G401.6 (cell line): Measurements from ENCODE around the gene EEPD1.
"Not testable (repeated sequence)": the region's sequence is repeated elsewhere in the genome, so short reads cannot be mapped to it uniquely, and the experiment has no call there.

ENCODE experiments used
- FAIRE-seq: peaks from 2 replicates; lab custom pipeline; 2012; peaks lifted over from hg19 to GRCh38; lab: Jason Lieb, UNC

Gene EEPD1

DNA sequence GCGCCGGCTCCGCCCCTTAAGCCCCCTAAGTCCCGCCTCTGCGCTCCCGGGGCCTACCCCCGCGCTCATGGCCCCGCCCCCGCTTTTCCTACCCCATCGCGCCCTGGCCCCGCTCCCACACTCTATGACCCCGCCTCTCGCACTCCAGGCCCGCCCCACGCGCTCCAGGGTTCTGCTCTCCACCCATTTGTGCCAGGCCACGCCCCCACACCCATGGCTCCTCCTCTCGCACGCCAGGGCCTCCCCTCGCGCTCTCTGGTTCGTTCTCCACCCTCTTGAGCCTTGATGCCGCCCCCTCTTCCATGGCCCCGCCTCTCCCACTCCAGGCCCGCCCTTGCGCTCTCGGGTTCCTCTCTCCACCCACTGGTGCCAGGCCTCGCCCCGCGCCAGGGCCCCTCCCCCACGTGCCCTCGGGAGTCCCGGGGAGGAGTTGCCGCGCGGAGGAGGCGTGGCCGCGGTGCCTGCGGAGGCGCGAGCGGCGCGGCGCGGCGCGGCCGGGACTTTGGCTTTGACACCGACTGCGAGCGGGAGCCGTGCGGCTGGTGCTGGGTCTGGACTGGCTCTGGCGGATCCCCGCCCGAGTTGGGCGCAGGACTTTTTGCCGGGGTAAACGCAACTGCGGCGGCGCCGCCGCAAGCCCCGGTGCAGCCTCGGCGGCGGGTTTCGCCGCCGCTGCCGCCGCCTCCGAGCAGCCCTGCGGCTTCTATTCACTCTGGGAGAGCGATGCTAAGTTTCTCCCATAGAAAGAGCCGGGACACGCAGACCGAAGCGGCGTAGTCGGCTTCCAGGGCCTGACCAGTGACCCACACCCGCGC is at the start of gene EEPD1:
EEPD1 (plus strand) TSS at position 499 of the 815 bp plus-strand sequence. CDS start 1,071 bp downstream, outside the sequence.
- FAIRE-seq, result peak; percentile 99

DNA sequence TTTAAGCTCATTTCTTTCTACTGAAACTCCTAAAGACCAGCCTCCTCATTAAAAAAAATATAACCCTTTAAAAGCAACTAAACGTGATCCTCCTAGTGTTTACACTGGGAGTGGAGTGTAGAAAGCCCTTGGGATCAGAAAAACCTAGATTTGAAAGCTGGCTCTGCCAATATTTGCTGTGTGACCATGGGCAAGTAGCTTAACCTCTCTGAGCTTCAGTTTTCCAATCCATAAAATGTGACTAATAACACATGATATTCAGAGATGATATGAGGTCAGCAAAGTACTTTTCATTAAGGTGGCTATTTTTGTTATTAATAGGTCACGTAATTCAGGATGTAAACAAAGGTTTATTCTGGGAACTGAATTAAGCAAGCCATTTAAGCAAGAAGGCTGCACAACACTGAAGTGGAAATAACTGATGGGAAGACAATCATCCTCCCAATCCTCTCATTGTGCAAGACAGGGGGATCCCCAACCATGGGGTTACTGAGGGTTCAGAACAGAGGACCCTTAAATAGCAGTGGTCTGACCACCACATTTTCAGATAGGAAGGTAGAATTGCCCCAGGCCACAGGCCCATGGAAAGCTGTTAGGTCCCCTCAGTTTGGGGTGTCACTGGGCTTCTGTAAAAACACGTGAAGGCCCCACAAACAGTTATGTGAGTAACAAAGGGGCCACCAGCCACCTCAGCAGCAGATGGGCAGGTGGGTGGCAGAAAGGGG is 49.1 kb upstream of the EEPD1 start:
- FAIRE-seq, result no peak

DNA sequence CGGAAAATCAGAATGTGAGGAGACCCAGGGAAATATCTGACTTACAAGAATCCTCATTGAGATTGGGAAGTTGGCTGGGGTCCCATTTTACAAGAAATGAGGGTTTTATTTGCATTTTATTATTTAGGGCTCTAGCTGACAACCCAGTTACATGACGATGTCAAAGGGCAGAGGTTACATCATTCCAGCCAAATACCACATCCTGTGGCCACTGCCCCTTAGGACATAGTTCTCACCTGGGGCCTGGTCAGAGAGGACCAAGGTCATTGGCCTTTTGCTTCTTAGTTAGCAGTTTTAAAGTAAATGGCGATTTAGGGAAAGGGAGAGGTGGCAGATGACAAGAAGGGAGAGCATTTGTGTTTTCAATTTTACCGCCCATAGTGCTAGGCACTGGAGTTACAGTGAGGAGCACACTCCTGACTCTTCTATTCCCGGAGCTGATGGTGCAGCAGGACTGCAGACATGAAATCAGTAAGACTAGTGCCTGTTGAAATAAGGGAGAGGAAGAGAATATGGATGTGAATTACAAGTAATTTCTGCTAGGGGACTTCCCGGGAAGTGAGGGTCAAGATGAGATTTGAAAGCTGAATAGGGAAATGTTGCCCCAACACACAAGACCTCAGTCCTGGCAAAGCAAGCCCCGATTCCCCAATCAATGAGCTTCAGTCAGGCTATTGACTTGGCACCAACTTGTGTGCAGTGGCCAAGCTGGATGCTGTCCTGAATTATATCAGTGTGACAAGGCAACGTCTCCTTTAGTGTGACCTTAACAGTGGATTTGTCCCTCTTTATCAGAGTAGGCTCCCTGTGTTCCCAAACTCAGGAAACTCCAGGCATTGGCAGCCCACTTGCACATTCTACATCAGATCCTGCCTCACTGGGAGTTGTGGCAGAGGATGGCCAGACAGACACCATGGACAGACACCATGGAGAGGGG is 45.8 kb upstream of the EEPD1 start:
- not testable (repeated sequence) for FAIRE-seq

DNA sequence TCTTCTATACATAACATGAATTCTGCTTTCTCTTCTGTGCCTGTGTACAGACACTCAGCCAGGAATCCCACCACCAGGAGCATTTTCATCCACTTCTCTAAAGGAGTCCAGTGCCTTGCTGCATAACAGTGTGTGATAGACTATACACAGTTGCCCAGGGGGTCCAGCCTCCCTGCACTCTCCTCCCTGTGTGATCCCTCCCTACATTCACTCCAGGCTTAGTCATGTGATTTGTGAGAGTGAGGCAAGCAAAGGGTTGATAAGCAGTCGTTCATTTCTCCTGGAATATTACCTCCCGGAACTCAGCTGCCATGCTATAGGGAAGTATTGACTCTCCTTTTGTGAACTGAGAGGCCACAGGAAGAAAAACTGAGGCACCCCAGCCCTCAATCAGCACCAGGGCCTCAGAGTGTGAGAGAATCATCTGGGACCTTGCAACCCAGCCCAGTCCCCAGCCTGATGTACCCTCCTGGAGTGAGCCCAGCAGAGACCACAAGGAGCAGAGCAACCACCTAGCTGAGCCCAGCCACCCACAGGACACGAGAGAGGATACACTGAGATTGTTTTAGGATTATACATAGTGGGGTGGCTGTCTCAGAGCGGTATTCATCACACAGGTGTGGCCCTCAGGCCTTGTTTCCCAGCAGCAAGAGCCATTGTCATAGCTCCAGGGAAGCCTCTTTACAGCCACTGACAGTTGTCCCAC is 45.0 kb upstream of the EEPD1 start:
- no peak for FAIRE-seq

DNA sequence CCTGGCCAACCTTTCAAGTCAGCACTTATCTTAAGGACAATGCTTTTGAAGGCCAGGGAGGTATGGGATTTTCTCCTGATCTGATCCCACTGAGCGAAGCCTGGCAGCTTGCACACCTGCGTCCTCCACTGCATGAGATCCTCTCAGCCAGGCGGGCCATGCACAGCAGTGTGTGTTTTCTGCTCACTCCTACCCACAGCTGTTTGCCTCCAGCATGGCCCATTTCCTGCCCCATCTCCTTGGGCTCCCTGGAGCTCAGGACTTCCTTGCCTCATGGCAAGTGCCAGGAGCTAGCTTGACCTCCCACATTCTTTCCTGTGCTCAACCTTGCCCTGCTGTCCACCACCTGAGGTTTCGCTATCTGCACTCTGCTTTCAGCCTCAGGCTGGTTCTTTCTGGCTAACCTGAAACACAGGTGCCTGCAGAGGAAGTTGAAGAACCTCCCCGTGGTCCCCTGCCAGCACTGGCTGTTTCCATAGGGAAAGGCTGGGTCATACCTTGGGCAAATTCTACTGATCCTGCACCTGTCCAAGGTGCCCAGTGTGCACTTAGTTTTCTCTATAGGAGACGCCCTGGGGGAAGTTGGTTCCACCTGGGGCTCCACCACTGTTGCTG is 43.9 kb upstream of the EEPD1 start:
- no peak for FAIRE-seq

DNA sequence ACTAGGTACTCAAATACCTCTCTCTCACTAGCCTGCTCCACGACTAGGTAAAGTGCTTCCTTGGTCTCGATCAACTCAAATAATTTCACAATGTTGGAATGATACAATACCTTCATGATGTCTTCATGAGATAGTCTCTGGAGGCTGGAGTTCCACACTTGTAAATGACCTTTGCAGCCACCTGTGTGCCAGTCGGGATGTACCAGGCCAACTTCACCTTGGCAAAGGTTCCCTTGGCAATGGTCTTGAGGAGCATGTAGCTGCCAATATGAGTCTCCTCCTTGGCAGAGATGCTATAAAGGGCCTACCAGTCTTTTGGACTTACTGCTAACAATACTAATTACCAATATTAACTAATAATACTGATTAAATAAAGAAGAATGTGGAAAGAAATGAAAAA is 42.5 kb upstream of the EEPD1 start:
- FAIRE-seq, result no peak

DNA sequence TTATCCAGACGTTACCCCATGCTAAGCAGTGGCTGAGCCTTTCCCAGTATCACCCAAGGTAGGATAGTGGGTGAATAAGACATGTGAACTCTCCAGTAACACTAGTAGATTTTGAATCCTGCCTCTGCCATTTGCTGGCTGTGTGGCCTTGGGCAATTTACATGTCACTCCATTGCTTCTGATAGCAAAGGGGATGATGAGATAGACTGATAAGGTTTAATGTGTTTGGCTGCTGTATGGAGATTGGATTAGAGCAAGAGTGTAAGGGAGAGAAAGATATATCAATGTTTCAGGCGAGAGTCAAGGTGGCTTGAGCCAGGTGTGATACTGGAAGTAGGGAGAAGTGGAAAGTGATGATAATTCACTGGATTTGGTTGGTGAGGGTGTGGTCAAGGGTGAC is 40.1 kb upstream of the EEPD1 start:
- FAIRE-seq, result no peak

DNA sequence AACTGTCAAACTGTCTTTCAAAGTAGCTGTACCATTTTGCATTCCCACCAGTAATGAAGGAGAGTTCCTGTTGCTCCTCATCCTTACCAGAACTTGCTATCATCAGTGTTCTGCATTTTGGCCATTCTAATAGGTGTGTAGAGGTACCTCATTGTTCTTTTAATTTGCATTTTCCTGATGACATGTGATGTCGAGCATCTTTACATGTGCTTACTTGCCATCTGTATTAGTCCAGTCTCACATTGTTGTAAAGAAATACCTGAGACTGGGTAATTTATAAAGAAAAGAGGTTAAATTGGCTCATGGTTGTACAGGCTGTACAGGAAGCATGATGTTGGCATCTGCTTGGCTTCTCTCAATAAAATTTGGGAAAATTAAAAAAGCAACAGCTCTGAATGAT is 38.7 kb upstream of the EEPD1 start:
- no peak for FAIRE-seq

DNA sequence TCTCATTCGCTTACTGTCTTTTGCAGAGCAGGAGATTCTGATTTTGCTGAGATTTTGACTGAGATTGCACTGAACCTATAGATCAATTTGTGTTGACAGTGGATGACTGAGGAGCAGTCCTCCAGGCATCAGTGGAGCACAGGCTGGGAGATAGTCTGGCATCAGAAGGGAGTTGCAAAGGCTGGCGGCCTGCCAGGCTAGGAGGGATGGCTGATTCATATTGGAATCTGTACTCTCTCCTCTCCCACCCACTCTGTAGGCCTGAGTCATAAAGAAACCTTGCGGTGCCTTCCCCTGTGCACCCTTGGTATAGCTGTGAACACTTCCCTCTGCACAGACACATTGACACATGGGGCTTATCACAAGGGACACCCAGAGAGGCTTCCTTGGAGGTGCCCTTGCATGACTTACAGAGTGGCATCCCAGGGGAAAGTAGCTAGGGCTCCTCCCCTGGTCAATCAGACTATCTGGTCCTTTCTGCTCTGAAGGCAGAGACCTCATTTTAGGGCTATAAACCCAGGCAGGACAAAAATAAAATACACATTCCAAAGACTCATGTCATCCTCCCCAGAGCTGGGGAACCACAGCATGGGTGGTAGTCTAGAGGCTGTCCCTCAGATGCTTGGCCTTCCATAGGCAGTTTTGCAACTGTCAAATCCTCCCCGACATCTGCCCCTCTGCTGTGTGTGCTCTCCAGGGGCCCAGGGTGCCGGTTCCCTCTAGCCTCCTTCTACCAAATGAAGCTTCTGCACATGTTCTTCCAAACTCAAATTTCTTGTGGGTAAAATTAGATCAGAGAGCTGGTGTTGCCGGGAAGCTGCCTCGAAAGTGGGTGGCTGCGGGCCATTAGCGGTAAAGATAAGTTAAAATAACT is 37.4 kb upstream of the EEPD1 start:
- no peak for FAIRE-seq

DNA sequence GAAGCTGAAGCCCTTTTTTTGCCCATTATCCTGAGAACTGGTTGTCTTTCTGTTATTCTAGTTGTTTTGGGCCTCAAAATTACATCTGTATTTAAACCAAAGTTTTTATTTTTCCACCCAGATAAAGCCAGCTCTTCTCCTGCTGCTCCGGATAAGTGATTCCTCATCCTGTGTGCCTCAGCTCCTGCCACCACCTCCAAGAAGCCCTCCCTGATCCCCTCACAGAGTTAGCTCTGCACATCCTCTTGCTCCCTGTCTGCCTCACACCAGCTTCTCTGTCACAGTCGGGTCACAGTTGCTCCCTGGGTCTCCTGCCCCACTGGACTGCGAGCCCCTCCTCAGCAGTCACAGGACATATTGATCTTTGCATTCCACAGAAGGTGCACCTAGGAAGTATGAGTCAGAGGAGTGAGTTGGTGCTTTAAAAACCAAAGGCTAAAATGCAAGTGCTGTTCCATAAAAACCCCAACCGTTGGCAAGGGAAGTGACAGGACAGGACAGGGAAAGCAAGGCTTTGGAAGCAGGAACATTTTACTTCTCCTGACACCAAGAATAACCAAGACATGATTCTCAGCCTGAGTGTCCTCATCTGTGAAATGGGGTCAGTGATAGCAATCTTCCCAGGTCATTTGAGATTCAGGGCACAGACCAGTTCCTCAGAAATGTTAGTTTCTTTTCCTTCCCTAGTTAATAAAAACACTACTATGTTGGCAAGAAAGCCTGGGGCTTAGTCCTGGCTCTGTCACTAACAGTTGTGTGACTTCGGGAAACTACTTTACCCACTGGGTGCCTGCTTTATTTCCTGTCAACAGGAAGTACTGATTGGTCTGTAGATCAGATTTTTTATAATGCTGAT is 36.5 kb upstream of the EEPD1 start:
- no peak for FAIRE-seq

DNA sequence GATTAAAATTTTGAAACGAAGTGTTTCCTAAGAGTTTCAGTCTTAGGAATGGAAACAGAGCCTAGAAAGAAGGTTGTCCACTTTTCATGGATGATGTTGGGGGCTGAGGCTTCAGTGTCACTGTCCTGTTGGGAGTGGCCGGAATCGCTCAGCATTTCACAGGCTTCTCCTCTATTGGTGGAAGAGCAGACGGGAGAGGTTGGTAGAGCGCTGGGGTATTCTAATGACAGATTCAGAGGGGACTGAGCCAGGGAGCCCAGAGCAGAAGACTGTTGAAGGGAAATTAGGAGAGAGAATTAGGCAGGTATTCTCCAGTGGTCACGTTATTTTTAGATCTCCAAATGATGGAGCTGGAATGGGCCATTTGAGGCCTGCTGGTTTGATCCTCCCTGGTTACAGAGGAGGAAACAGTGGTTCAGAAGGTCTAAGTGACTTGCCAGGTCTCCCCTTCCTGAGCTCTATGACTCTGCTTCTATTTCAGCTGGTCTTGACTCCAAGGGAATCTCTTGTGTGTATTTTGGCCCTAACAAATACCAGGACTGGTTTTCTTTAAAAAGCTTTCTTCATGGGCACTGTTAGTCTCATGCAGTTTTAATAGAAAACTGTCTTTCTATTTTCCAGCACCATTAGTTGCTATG is 35.7 kb upstream of the EEPD1 start:
- no peak for FAIRE-seq

DNA sequence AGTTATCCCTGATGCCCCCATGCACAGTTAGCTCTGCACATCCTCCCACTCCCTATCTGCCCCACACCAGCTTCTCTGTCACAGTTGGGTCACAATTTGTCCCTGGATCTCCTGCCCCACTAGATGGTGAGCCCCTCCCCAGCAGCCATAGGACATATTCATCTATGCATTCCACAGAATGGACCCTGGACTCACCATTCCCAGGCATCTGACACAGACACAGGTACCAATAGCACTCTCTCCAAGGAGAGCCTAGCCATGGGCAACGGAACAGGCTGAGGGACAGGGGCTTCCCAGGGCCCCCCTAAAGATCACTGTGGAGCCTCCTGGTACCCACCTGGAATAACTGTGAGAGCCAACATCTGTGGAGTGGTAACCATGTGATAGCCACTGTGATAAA is 34.7 kb upstream of the EEPD1 start:
- FAIRE-seq, result no peak

DNA sequence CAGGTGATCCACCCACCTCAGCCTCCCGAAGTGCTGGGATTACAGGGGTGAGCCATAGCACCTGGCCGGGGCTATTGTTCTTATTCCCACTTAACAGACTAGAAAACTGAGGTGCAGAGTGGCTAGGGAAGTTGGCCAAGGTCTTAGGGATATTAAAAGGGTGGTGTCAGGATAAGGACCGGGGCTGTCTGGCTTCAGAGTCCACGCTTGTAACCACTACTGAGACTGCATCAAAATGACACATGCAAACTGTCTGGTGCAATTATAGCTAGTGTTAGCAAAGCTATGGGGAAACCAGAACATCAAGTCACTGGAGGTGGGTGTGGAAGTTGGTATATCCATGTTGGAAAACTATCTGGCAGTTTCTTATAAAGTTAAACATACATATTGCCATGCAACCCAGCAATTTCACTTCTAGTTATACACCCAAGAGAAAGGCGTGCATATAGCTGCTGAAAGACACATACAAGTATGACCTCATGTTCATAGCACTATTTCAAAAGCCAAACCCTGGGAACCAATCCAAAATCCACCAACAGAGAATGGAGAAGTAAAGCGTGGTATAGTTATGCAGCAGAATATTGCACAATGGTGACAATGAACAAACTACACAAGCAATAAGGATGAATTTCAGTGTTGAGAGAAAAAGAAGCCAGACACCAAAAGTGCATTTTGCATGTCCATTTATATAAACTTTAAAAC is 33.9 kb upstream of the EEPD1 start:
- no peak for FAIRE-seq

DNA sequence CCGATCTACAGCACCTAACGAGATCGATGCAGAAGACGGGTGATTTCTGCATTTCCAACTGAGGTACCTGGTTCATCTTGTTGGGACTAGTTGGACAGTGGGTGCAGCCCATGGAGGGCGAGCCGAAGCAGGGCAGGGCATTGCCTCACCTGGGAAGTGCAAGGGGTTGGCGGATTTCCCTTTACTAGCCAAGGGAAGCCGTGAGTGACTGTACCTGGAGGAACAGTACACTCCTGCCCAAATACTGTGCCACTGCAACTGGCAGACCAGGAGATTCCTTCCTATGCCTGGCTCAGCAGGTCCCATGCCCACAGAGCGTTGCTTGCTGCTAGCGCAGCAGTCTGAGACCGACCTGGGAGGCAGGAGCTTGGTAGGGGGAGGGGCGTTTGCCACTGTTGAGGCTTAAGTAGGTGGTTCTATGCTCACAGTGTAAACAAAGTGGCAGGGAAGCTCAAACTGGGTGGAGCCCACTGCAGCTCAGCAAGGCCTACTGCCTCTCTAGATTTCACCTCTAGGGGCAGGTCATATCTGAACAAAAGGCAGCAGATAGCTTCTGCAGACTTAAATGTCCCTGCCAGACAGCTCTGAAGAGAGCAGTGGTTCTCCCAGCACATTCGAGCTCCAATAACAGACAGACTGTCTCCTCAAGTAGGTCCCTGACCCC is 32.9 kb upstream of the EEPD1 start:
- FAIRE-seq, result not testable (repeated sequence)

DNA sequence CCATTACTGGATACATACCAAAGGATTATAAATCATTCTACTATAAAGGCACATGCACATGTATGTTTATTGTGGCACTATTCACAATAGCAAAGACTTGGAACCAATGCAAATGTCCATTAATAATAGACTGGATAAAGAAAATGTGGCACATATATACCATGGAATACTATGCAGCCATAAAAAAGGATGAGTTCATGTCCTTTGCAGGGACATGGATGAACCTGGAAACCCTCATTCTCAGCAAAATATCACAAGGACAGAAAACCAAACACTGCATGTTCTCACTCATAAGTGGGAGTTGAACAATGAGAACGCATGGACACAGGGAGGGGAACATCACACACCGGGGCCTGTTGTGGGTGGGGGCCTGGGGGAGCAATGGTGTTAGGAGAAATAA is 27.4 kb upstream of the EEPD1 start:
- FAIRE-seq, result not testable (repeated sequence)

DNA sequence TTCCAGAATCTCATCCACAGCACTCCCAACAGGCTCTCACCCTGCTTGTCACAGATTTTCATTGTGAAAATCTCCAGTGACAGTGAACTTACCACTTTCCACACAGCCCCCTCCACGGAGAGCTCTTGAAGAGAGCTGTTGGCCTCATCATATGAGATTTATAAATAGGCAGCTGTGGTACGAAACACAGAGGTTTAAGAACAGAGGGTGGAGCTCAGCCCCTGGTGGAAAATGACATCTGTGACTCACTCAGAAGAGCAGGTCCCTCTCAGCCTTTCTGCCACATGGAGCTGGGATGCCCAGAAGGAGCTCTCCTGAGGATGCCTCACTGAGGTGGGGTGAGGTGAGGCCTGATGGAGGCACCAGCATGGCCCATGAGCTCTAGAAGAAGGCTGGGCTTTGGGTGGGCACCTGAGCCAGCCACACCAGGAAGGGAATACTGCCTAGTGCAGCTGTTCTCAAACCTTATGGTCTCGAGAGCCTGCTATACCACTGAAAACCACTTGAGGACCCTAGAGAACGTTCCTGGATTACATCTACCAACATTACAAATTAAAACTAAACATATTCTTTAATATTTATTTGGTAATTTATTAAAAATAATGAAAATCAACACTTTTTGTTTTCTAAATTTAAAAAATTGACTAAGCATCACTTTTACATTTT is 25.8 kb upstream of the EEPD1 start:
- no peak for FAIRE-seq

DNA sequence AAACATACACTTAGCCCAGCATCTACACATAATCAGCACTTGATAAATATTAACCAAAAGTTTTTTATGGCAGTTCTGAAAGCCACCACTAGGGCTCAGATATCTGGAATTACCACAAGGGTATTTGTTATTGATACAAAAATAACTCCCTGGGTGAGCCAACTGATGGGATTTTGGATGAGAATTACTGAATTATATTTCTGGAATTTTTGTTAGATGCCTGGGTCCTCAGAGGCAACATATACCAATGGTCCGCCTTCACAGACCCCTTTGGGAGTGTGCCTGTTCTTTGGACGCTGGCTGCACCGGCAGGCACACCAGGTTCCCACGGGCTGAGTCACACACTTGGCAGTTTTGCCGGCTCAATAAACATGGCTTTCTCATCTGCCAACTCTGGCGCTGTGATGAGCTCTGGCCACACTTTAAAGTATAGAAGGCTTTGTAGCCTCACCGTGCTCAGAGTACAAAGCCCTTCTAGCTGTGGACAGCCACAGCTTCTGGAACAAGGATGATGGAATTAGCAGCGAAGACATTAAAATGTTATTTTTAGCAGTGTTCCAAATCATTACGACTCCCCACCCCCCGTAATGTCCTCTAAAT is 24.5 kb upstream of the EEPD1 start:
- FAIRE-seq, result no peak
